Gastrocnemius medialis (tissue), 4 donors: ENCODE results near the gene CSTF3. TPM values are rescaled to one million over a fixed set of nuclear protein-coding genes. Genes with fewer than 3 reads are reported as not detected.
"Not testable (repeated sequence)": the region's sequence is repeated elsewhere in the genome, so short reads cannot be mapped to it uniquely, and the experiment has no call there.

Experiments
- ATAC-seq, 2 donors: fragments of 150-250 bp; one replicate each; pipeline ENCODE4 v1.9.1; 2016
- DNase-seq, 2 donors: peaks; one replicate each; pipeline ENCODE4 v3.0.0-alpha.2; 2019
- H3K27ac ChIP-seq, 4 donors: fragments of 200-600 bp; sonication (generic); 1 replicate in 1 of 4; 2 replicates in 3 of 4; pipeline ENCODE4 v1.5.1; 2016 to 2018; ENCODE audit warnings: mild to moderate bottlenecking in 2 of 4, moderate library complexity in 1 of 4
- H3K27me3 ChIP-seq, 3 donors: fragments of 200-600 bp; sonication (generic) in 2 of 3; 1 replicate in 1 of 3; 2 replicates in 2 of 3; pipeline versions ENCODE4 v1.5.1 to v1.6.0; 2016 to 2019; ENCODE audit warnings: mild to moderate bottlenecking in 1 of 3, moderate library complexity in 1 of 3
- H3K36me3 ChIP-seq, 2 donors: fragments of 200-600 bp; sonication (generic) in 1 of 2; one replicate each; pipeline ENCODE4 v1.5.1; 2017 to 2018
- H3K4me1 ChIP-seq, 2 donors: fragments of 200-600 bp; sonication (generic) in 1 of 2; one replicate each; pipeline ENCODE4 v1.5.1; 2016 to 2017; ENCODE audit warnings: mild to moderate bottlenecking in 2 of 2
- H3K4me3 ChIP-seq, 4 donors: fragments of 200-600 bp; sonication (generic) in 3 of 4; 1 replicate in 1 of 4; 2 replicates in 3 of 4; pipeline ENCODE4 v1.5.1; 2016 to 2019; ENCODE audit warnings: mild to moderate bottlenecking in 2 of 4
- H3K9me3 ChIP-seq, 3 donors: fragments of 200-600 bp; sonication (generic) in 2 of 3; 1 replicate in 1 of 3; 2 replicates in 2 of 3; pipeline ENCODE4 v1.5.1; 2016 to 2019
- CTCF ChIP-seq, 5 experiments: fragments of 450-650 bp in 3 of 5; fragments of 200-600 bp in 2 of 5; sonication (generic) in 2 of 5; IDR thresholded peaks in 4 of 5; conservative IDR thresholded peaks in 1 of 5; 1 replicate in 4 of 5; 2 replicates in 1 of 5; pipeline ENCODE4 v1.5.1; 2016 to 2019; ENCODE audit warnings: antibody characterized with exemption in 5 of 5, mild to moderate bottlenecking in 3 of 5, moderate library complexity in 3 of 5
- POLR2A ChIP-seq, 2 donors: fragments of 450-650 bp; IDR thresholded peaks; one replicate each; pipeline ENCODE4 v1.6.1; 2017; ENCODE audit warnings: antibody characterized with exemption in 2 of 2, mild to moderate bottlenecking in 2 of 2, moderate library complexity in 2 of 2
- in situ Hi-C, 4 donors: fragments of 200-750 bp; cut with MboI; loops; one replicate each; pipeline versions ENCODE4 v1.15.0 to v1.8.0; 2017; ENCODE audit warnings: low sequenced_read_pairs in 4 of 4
- intact Hi-C: fragments of 100-400 bp; cut with DNase I; formaldehyde crosslinking; loops from one replicate; pipeline ENCODE4 v1.15.1; 2023; ENCODE audit warnings: low total_unique reads
- total RNA-seq, 4 donors: library from RNA; depleted of rRNA; stranded (reverse); fragments of >200 nt; gene quantifications; one replicate each; pipeline versions ENCODE4 v1.1.0 to v1.2.3, GENCODE V29; 2016

CSTF3 gene
- total RNA-seq, 4 donors from 2014 or later: 3.3 to 9.5 (median 6.1) TPM

GRCh38 chr11:33177676-33178336 is 16.5 kb upstream of the CSTF3 start:
- Histone ChIP-seq H3K4me3 (no peak overlapping the region), H3K9me3 (no peaks in the 10 kb centered on the region), H3K27me3 (no peaks in the 10 kb centered on the region), H3K4me1 (no peaks in the 10 kb centered on the region), H3K27ac (no peak overlapping the region), H3K36me3 (no peaks in the 10 kb centered on the region)
- DNase-seq (no peak), ATAC-seq (no peak)
- intact Hi-C loops: no loop called here
- in situ Hi-C loops: no loop called here
- TF ChIP-seq POLR2A (IDR thresholded peaks at IDR 0.05) (no peak), CTCF (IDR thresholded peaks at IDR 0.05 in 4 of 5, conservative IDR thresholded peaks at IDR 0.05 in 1 of 5) (no peak)

GRCh38 chr11:33176760-33177159 is 15.5 kb upstream of the CSTF3 start:
- H3K27ac ChIP-seq, H3K4me1 ChIP-seq, H3K36me3 ChIP-seq, H3K9me3 ChIP-seq, H3K27me3 ChIP-seq, H3K4me3 ChIP-seq, intact Hi-C loops, in situ Hi-C loops, DNase-seq, ATAC-seq: not testable (repeated sequence)

- TF ChIP-seq CTCF (IDR thresholded peaks at IDR 0.05 in 4 of 5, conservative IDR thresholded peaks at IDR 0.05 in 1 of 5) (no peak), POLR2A (IDR thresholded peaks at IDR 0.05) (no peak)
- H3K4me3 ChIP-seq: no peak overlapping the region
- no peaks in the 10 kb centered on the region for H3K27me3 ChIP-seq
- H3K4me1 ChIP-seq: peaks cover 0 to 9% of the 10 kb centered on the region in 2 donors
- intact Hi-C loops (no loop called here), in situ Hi-C loops (loop anchor here in 3 of 4 donors (5.0 to 25.0 kb wide), 4 partner anchors 79 to 589 kb away; partner anchors contain the start of genes EIF3M (in 2 of the 3) and FBXO3 (in 2 of the 3))
- peak overlapping the region in 2 of 4 donors; percentile 6 to 48 for H3K27ac ChIP-seq
- no peaks in the 10 kb centered on the region for H3K36me3 ChIP-seq
- H3K9me3 ChIP-seq: no peaks in the 10 kb centered on the region
- peak in 1 of 2 donors; percentile 52 for DNase-seq
- ATAC-seq: peak; percentile 65 to 97
Observed at GRCh38 chr11:33172996-33173395, 11.7 kb upstream of the CSTF3 start.

- H3K4me3 ChIP-seq: no peak overlapping the region
- no peaks in the 10 kb centered on the region for H3K9me3 ChIP-seq
- TF ChIP-seq CTCF (IDR thresholded peaks at IDR 0.05 in 4 of 5, conservative IDR thresholded peaks at IDR 0.05 in 1 of 5) (no peak), POLR2A (IDR thresholded peaks at IDR 0.05) (no peak)
- no peaks in the 10 kb centered on the region for H3K36me3 ChIP-seq
- no peak overlapping the region for H3K27ac ChIP-seq
- no peaks in the 10 kb centered on the region for H3K27me3 ChIP-seq
- ATAC-seq (no peak), DNase-seq (no peak)
- H3K4me1 ChIP-seq: peaks cover 0 to 9% of the 10 kb centered on the region in 2 donors
- in situ Hi-C loops: loop anchor here in 3 of 4 donors (5.0 to 25.0 kb wide), 4 partner anchors 80 to 590 kb away; partner anchors contain the start of genes EIF3M (in 2 of the 3) and FBXO3 (in 2 of the 3)
- intact Hi-C loops: no loop called here
Observed at GRCh38 chr11:33172345-33172744, 11.1 kb upstream of the CSTF3 start.

- Histone ChIP-seq H3K4me3 (no peak overlapping the region), H3K36me3 (no peaks in the 10 kb centered on the region), H3K27me3 (no peaks in the 10 kb centered on the region), H3K4me1 (peaks cover 6 to 18% of the 10 kb centered on the region in 2 donors), H3K9me3 (no peaks in the 10 kb centered on the region), H3K27ac (no peak overlapping the region)
- no peak for TF ChIP-seq POLR2A (IDR thresholded peaks at IDR 0.05)
- no peak for TF ChIP-seq CTCF (IDR thresholded peaks at IDR 0.05 in 4 of 5, conservative IDR thresholded peaks at IDR 0.05 in 1 of 5)
- ATAC-seq: no peak
- no peak for DNase-seq
- in situ Hi-C loops (loop anchor here in 3 of 4 donors (5.0 to 25.0 kb wide), 4 partner anchors 81 to 591 kb away; partner anchors contain the start of genes EIF3M (in 2 of the 3) and FBXO3 (in 2 of the 3)), intact Hi-C loops (no loop called here)
Observed at GRCh38 chr11:33171251-33171650, 10.0 kb upstream of the CSTF3 start.
